HCT116 (cell line): ENCODE data around the gene GIPR. TPM values are rescaled to one million over a fixed set of nuclear protein-coding genes. Genes with fewer than 3 reads are reported as not detected.

Experiments
- ATAC-seq: fragments of 200-7000 bp; cut with Tn5 transposase; 2 replicates; pipeline ENCODE4 v1.9.1; 2020; ENCODE audit warnings: mild to moderate bottlenecking, moderate library complexity
- BruUV-seq: library from RNA; stranded (reverse); fragments of 400-500 nt; replicated peaks from 2 replicates; lab custom pipeline; 2021; lab: Mats Ljungman, UMichigan
- CTCF ChIA-PET: fragments of 300-600 bp; sonication (Branson Sonifier 250); formaldehyde crosslinking; loops from one replicate; lab custom pipeline; 2021; ENCODE audit warnings: antibody characterized with exemption; lab: Charles Lee
- POLR2A ChIA-PET: fragments of 300-600, 350-600 bp; sonication (Branson Sonifier 250); formaldehyde crosslinking; loops from one replicate; lab custom pipeline; 2021; ENCODE audit warnings: antibody characterized with exemption; lab: Charles Lee
- RAD21 ChIA-PET, 2 experiments: fragments of 300-600 bp; sonication (Branson Sonifier 250); formaldehyde crosslinking; loops; one replicate each; lab custom pipeline; 2023; ENCODE audit warnings: low total read pairs in 2 of 2; ENCODE audit not compliant: uncharacterized antibody in 2 of 2, unreplicated experiment in 2 of 2, low non-redundant PET in 1 of 2; lab: Charles Lee
- DNase-seq: peaks from one replicate; pipeline ENCODE4 v3.0.0-alpha.2; 2010; ENCODE audit warnings: low read depth, low spot score
- H2AFZ ChIP-seq: fragments of 200-600 bp; shearing (Covaris generic), sonication (generic); 2 replicates; pipeline ENCODE4 v1.6.1; 2017; ENCODE audit warnings: low read depth, mixed run types, mixed read lengths, antibody characterized with exemption, low read length; ENCODE audit not compliant: poor library complexity, severe bottlenecking
- H3K27ac ChIP-seq: 2 replicates; pipeline ENCODE4 v1.5.1; 2012; ENCODE audit warnings: low read depth, low read length
- H3K27me3 ChIP-seq: fragments of 200-600 bp; sonication (generic); 2 replicates; pipeline ENCODE4 v1.6.1; 2016; ENCODE audit warnings: mixed run types, low read length, mixed read lengths; ENCODE audit not compliant: insufficient read depth
- H3K36me3 ChIP-seq, 2 experiments: fragments of 200-500 bp in 1 of 2; fragments of 200-600 bp in 1 of 2; sonication (Bioruptor generic) in 1 of 2; sonication (generic) in 1 of 2; 2 replicates each; pipeline versions ENCODE4 v1.5.1 to v1.6.1; 2014 to 2016; ENCODE audit warnings: low read length in 2 of 2, inconsistent platforms in 1 of 2, mixed read lengths in 1 of 2, mixed run types in 1 of 2; ENCODE audit not compliant: insufficient read depth in 2 of 2, control insufficient read depth in 1 of 2
- H3K4me1 ChIP-seq, 2 experiments: fragments of 200-600 bp in 1 of 2; sonication (generic) in 1 of 2; 2 replicates each; pipeline versions ENCODE4 v1.5.1 to v1.6.1; 2012 to 2017; ENCODE audit warnings: low read length in 2 of 2, inconsistent platforms in 1 of 2, mild to moderate bottlenecking in 1 of 2, mixed read lengths in 1 of 2, mixed run types in 1 of 2, moderate library complexity in 1 of 2; ENCODE audit not compliant: insufficient read depth in 2 of 2, control insufficient read depth in 1 of 2
- H3K4me2 ChIP-seq: fragments of 200-600 bp; sonication (generic); 2 replicates; pipeline ENCODE4 v1.6.1; 2017; ENCODE audit warnings: mixed run types, low read length, mixed read lengths
- H3K4me3 ChIP-seq, 2 experiments: fragments of 200-600 bp in 1 of 2; sonication (generic) in 1 of 2; replicated peaks in 1 of 2; 2 replicates each; pipeline ENCODE4 v1.5.1; 2011 to 2016; ENCODE audit warnings: low read length in 2 of 2, control low read depth in 1 of 2, low read depth in 1 of 2, mild to moderate bottlenecking in 1 of 2, mixed read lengths in 1 of 2, mixed run types in 1 of 2
- H3K79me2 ChIP-seq: fragments of 200-600 bp; sonication (generic); 2 replicates; pipeline ENCODE4 v1.6.1; 2017; ENCODE audit warnings: mild to moderate bottlenecking, mixed run types, low read length, moderate library complexity, mixed read lengths; ENCODE audit not compliant: insufficient read depth
- H3K9ac ChIP-seq: fragments of 200-600 bp; sonication (generic); 2 replicates; pipeline ENCODE4 v1.6.1; 2016; ENCODE audit warnings: low read length, mixed read lengths
- H3K9me2 ChIP-seq: fragments of 200-600 bp; sonication (generic), shearing (Covaris generic); 2 replicates; pipeline ENCODE4 v1.6.1; 2017; ENCODE audit warnings: mixed run types, mild to moderate bottlenecking, moderate library complexity; ENCODE audit not compliant: insufficient read depth
- H3K9me3 ChIP-seq, 2 experiments: fragments of 200-500 bp in 1 of 2; fragments of 200-600 bp in 1 of 2; sonication (Bioruptor generic) in 1 of 2; sonication (generic) in 1 of 2; 2 replicates each; pipeline ENCODE4 v1.6.1; 2014 to 2017; ENCODE audit warnings: low read length in 2 of 2, mixed read lengths in 2 of 2, inconsistent platforms in 1 of 2, low read depth in 1 of 2, mild to moderate bottlenecking in 1 of 2, mixed run types in 1 of 2, moderate library complexity in 1 of 2; ENCODE audit not compliant: control insufficient read depth in 1 of 2, insufficient read depth in 1 of 2
- H4K20me1 ChIP-seq: fragments of 200-600 bp; sonication (generic), shearing (Covaris generic); 2 replicates; pipeline ENCODE4 v1.6.1; 2017; ENCODE audit warnings: mixed run types, mild to moderate bottlenecking, moderate library complexity; ENCODE audit not compliant: insufficient read depth
- CBX3 ChIP-seq: IDR thresholded peaks from 2 replicates; pipeline ENCODE4 v1.6.1; 2012; ENCODE audit warnings: low read depth
- CEBPB ChIP-seq: IDR thresholded peaks from 2 replicates; pipeline ENCODE4 v1.6.1; 2012; ENCODE audit warnings: low read depth
- EGR1 ChIP-seq: IDR thresholded peaks from 2 replicates; pipeline ENCODE4 v1.6.1; 2012; ENCODE audit warnings: low read depth
- EZH2phosphoT487 ChIP-seq: fragments of 200-600 bp; IDR thresholded peaks from 2 replicates; pipeline ENCODE4 v1.6.1; 2018; ENCODE audit warnings: antibody characterized with exemption, borderline replicate concordance
- FOSL1 ChIP-seq: IDR thresholded peaks from 2 replicates; pipeline ENCODE4 v1.6.1; 2012; ENCODE audit warnings: low read depth
- JUND ChIP-seq: IDR thresholded peaks from 2 replicates; pipeline ENCODE4 v1.6.1; 2012
- MAX ChIP-seq: IDR thresholded peaks from 2 replicates; pipeline ENCODE4 v1.6.1; 2012
- POLR2A ChIP-seq: IDR thresholded peaks from 2 replicates; pipeline ENCODE4 v1.7.0; 2011; ENCODE audit warnings: borderline replicate concordance; ENCODE audit not compliant: insufficient read depth, insufficient read length; ENCODE audit errors: extremely low read depth
- SP1 ChIP-seq: IDR thresholded peaks from 2 replicates; pipeline ENCODE4 v1.6.1; 2012; ENCODE audit warnings: low read depth
- SRF ChIP-seq: IDR thresholded peaks from 2 replicates; pipeline ENCODE4 v1.6.1; 2012; ENCODE audit warnings: low read depth
- TCF7L2 ChIP-seq: IDR thresholded peaks from 2 replicates; pipeline ENCODE4 v1.7.0; 2011; ENCODE audit warnings: borderline replicate concordance, inconsistent platforms; ENCODE audit not compliant: insufficient read depth, insufficient read length; ENCODE audit errors: extremely low read depth
- YY1 ChIP-seq: IDR thresholded peaks from 2 replicates; pipeline ENCODE4 v1.6.1; 2011; ENCODE audit warnings: low read length, low read depth, moderate library complexity, mild to moderate bottlenecking; ENCODE audit not compliant: insufficient replicate concordance; ENCODE audit errors: extremely low read depth
- ZNF274 ChIP-seq: fragments of 200-500 bp; sonication (Bioruptor generic); IDR thresholded peaks from 2 replicates; pipeline ENCODE4 v1.6.1; 2014; ENCODE audit warnings: mild to moderate bottlenecking, low read depth, low read length, inconsistent platforms
- intact Hi-C: fragments of 100-400 bp; cut with micrococcal nuclease; formaldehyde crosslinking; loops from 2 replicates; pipeline ENCODE4 v1.10.0; 2022
- total RNA-seq: library from RNA; stranded (reverse); gene quantifications from one replicate; pipeline ENCODE4 v1.2.1, GENCODE V29; 2021; ENCODE audit not compliant: unreplicated experiment
- TF ChIP-seq, protein P1 (sequence below): IDR thresholded peaks from 2 replicates; pipeline ENCODE4 v1.6.1; 2012
- TF ChIP-seq, protein P2 (sequence below), 3 experiments: fragments of 200-600 bp in 1 of 3; sonication (generic) in 1 of 3; IDR thresholded peaks in 2 of 3; conservative IDR thresholded peaks in 1 of 3; 2 replicates each; pipeline ENCODE4 v1.5.1; 2012 to 2017; ENCODE audit warnings: low read depth in 2 of 3, low read length in 2 of 3, antibody characterized with exemption in 1 of 3, borderline replicate concordance in 1 of 3, control low read depth in 1 of 3, mild to moderate bottlenecking in 1 of 3, mixed read lengths in 1 of 3, mixed run types in 1 of 3, moderate library complexity in 1 of 3; ENCODE audit not compliant: insufficient read depth in 1 of 3
- TF ChIP-seq, protein P3 (sequence below): IDR thresholded peaks from 2 replicates; pipeline ENCODE4 v1.6.1; 2011; ENCODE audit warnings: mild to moderate bottlenecking, low read length, moderate library complexity; ENCODE audit not compliant: insufficient replicate concordance; ENCODE audit errors: extremely low read depth

The GIPR gene
- total RNA-seq, 1 experiment from 2014 or later = 14.1 TPM

- no peak for DNase-seq
- Histone ChIP-seq H3K4me2 (no peak overlapping the region), H3K9me2 (no peaks in the 10 kb centered on the region), H3K9me3 (no peaks in the 10 kb centered on the region), H3K27ac (no peak overlapping the region), H3K27me3 (no peaks in the 10 kb centered on the region), H4K20me1 (no peaks in the 10 kb centered on the region), H3K9ac (no peak overlapping the region)
- POLR2A ChIA-PET = no interaction called here
- intact Hi-C loops = no loop called here
- ATAC-seq = no peak
- no TSS peak for BruUV-seq
- CTCF ChIA-PET = interaction anchor here (1.0 kb wide), 1 partner anchor 9 kb away, joined by 3 read pairs; no protein-coding TSS in a partner anchor
- no peak for TF ChIP-seq POLR2A
- no peak for TF ChIP-seq SRF
- TF ChIP-seq SP1 = no peak
- no peak for TF ChIP-seq ZNF274
- TF ChIP-seq YY1 = no peak
- no peak for TF ChIP-seq MAX
- TF ChIP-seq, protein P1, sequence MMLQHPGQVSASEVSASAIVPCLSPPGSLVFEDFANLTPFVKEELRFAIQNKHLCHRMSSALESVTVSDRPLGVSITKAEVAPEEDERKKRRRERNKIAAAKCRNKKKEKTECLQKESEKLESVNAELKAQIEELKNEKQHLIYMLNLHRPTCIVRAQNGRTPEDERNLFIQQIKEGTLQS = no peak
- no peak for TF ChIP-seq CEBPB
- TF ChIP-seq, all 23 proteins: peak for 0
- H3K36me3 ChIP-seq = no peaks in the 10 kb centered on the region
- no peak overlapping the region for H3K4me3 ChIP-seq
- no peaks in the 10 kb centered on the region for H3K79me2 ChIP-seq
- peaks cover 3 to 10% of the 10 kb centered on the region in 2 experiments; a peak in 3 of 4 replicates for H3K4me1 ChIP-seq
- no peak overlapping the region for H2AFZ ChIP-seq
- RAD21 ChIA-PET = no interaction called here
These were observed 17.3 kb upstream of the GIPR start for GRCh38 chr19:45650722-45651121.

DNA sequence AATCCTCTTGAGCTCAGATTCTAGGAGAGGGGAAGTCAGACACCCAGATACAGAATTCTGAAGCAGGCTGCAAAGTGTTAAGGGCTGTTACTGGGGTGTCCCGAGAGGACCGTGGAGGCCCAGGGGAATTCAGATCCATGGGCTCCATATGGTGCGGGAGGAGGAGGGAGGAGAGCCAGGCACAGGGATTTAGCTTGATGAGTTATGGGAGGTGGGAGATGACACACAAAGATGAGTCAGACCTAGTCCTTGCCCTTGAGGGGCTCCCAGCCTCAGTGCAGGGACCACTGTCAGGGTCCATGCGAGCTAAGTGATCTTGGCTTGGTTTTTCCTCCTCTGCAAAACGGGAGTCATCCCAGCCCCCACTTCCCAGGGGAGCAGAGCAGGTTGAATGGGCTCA, 14.4 kb upstream of the GIPR start:
- ChIA-PET RAD21 (no interaction called here), CTCF (no interaction called here), POLR2A (interaction anchor here (1.4 kb wide), 1 partner anchor 16 kb away, joined by 3 read pairs; no protein-coding TSS in a partner anchor)
- DNase-seq = no peak
- Histone ChIP-seq H2AFZ (no peak overlapping the region), H3K9ac (no peak overlapping the region), H3K4me2 (no peak overlapping the region), H3K4me3 (no peak overlapping the region), H3K9me2 (no peaks in the 10 kb centered on the region), H3K4me1 (no peaks in the 10 kb centered on the region; a peak in 1 of 4 replicates), H4K20me1 (no peaks in the 10 kb centered on the region), H3K27ac (no peak overlapping the region), H3K9me3 (no peaks in the 10 kb centered on the region), H3K36me3 (no peaks in the 10 kb centered on the region), H3K79me2 (no peaks in the 10 kb centered on the region), H3K27me3 (no peaks in the 10 kb centered on the region)
- no TSS peak for BruUV-seq
- intact Hi-C loops = no loop called here
- no peak for ATAC-seq
- no peak for TF ChIP-seq CBX3
- TF ChIP-seq, protein P2, sequence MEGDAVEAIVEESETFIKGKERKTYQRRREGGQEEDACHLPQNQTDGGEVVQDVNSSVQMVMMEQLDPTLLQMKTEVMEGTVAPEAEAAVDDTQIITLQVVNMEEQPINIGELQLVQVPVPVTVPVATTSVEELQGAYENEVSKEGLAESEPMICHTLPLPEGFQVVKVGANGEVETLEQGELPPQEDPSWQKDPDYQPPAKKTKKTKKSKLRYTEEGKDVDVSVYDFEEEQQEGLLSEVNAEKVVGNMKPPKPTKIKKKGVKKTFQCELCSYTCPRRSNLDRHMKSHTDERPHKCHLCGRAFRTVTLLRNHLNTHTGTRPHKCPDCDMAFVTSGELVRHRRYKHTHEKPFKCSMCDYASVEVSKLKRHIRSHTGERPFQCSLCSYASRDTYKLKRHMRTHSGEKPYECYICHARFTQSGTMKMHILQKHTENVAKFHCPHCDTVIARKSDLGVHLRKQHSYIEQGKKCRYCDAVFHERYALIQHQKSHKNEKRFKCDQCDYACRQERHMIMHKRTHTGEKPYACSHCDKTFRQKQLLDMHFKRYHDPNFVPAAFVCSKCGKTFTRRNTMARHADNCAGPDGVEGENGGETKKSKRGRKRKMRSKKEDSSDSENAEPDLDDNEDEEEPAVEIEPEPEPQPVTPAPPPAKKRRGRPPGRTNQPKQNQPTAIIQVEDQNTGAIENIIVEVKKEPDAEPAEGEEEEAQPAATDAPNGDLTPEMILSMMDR (IDR thresholded peaks at IDR 0.05 in 2 of 3, conservative IDR thresholded peaks at IDR 0.05 in 1 of 3; ENCODE audit: borderline replicate concordance in 1 of 3, insufficient read depth in 1 of 3, low read depth in 2 of 3, low read length in 2 of 3) = no peak
- TF ChIP-seq EZH2phosphoT487 = no peak
- TF ChIP-seq FOSL1 = no peak
- no peak for TF ChIP-seq TCF7L2
- TF ChIP-seq EGR1 = no peak
- no peak for TF ChIP-seq JUND
- TF ChIP-seq, protein P3, sequence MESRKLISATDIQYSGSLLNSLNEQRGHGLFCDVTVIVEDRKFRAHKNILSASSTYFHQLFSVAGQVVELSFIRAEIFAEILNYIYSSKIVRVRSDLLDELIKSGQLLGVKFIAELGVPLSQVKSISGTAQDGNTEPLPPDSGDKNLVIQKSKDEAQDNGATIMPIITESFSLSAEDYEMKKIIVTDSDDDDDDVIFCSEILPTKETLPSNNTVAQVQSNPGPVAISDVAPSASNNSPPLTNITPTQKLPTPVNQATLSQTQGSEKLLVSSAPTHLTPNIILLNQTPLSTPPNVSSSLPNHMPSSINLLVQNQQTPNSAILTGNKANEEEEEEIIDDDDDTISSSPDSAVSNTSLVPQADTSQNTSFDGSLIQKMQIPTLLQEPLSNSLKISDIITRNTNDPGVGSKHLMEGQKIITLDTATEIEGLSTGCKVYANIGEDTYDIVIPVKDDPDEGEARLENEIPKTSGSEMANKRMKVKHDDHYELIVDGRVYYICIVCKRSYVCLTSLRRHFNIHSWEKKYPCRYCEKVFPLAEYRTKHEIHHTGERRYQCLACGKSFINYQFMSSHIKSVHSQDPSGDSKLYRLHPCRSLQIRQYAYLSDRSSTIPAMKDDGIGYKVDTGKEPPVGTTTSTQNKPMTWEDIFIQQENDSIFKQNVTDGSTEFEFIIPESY = no peak
- TF ChIP-seq YY1 = no peak
- no peak for TF ChIP-seq POLR2A
